HepG2 (cell line): Measurements from ENCODE around the gene NFE2.

Experiments
- JUND ChIP-seq: sonication (generic); formaldehyde crosslinking; IDR thresholded peaks from 2 replicates; pipeline ENCODE4 v1.8.0; 2022; ENCODE audit warnings: mild to moderate bottlenecking, missing genetic modification reagents
- MYC ChIP-seq: sonication (generic); formaldehyde crosslinking; IDR thresholded peaks from 2 replicates; pipeline ENCODE4 v1.9.0; 2021; ENCODE audit warnings: missing genetic modification reagents, borderline replicate concordance
- PPARG ChIP-seq: conservative IDR thresholded peaks from 2 replicates; pipeline ENCODE4 v1.6.1; 2016; ENCODE audit warnings: missing biosample characterization, missing genetic modification reagents
- ZBTB21 ChIP-seq: sonication (generic); formaldehyde crosslinking; IDR thresholded peaks from 2 replicates; pipeline ENCODE4 v1.4.0; 2020; ENCODE audit warnings: missing genetic modification reagents
- ZNF562 ChIP-seq: sonication (generic); formaldehyde crosslinking; IDR thresholded peaks from 2 replicates; pipeline ENCODE4 v1.8.0; 2022; ENCODE audit warnings: missing genetic modification reagents, borderline replicate concordance
- TF ChIP-seq, protein P1 (sequence below), 2 experiments: sonication (generic) in 1 of 2; formaldehyde crosslinking in 1 of 2; IDR thresholded peaks; 2 replicates each; pipeline versions ENCODE4 v1.5.1 to v1.6.1; 2011 to 2020; ENCODE audit warnings: borderline replicate concordance in 1 of 2, low read depth in 1 of 2, low read length in 1 of 2, mild to moderate bottlenecking in 1 of 2, missing genetic modification reagents in 1 of 2, moderate library complexity in 1 of 2

DNA sequence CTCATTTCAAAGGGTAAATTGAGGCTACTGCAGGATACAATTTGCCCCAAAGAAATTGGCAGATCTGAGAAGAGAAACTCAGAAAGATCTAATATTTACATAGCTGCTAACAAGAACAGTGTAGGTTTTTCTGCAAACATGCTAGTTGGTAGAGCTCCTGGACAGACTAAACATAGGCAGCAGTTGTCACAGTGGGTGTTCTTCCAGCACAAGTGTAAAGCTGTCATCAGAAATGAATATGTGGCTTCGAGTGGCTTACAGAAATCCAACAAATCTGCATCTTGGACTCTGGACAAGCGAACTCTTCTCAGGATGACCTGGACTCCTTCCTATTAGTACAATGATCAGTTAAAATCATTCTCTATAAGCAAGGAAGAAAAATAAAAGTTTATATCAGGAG is 26.8 kb downstream of the NFE2 start:
- TF ChIP-seq PPARG (CRISPR knock-in tag) (no peak), JUND (no peak), ZBTB21 (CRISPR knock-in tag) (no peak), MYC (CRISPR knock-in tag) (no peak), ZNF562 (no peak)
- TF ChIP-seq, protein P1, sequence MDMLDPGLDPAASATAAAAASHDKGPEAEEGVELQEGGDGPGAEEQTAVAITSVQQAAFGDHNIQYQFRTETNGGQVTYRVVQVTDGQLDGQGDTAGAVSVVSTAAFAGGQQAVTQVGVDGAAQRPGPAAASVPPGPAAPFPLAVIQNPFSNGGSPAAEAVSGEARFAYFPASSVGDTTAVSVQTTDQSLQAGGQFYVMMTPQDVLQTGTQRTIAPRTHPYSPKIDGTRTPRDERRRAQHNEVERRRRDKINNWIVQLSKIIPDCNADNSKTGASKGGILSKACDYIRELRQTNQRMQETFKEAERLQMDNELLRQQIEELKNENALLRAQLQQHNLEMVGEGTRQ (IDR thresholded peaks at IDR 0.05; ENCODE audit: low read depth, low read length), result no peak
- TF ChIP-seq, protein P1 (CRISPR knock-in tag; IDR thresholded peaks at IDR 0.05; ENCODE audit: borderline replicate concordance), result no peak
